ENCODE results near the gene FOXQ1. TPM values are rescaled to one million over a fixed set of nuclear protein-coding genes. Genes with fewer than 3 reads are reported as not detected.

Gene FOXQ1, protein sequence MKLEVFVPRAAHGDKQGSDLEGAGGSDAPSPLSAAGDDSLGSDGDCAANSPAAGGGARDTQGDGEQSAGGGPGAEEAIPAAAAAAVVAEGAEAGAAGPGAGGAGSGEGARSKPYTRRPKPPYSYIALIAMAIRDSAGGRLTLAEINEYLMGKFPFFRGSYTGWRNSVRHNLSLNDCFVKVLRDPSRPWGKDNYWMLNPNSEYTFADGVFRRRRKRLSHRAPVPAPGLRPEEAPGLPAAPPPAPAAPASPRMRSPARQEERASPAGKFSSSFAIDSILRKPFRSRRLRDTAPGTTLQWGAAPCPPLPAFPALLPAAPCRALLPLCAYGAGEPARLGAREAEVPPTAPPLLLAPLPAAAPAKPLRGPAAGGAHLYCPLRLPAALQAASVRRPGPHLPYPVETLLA
- 0.06 and 0.63 TPM in 2 replicates for total RNA-seq (2014; rRNA removed; shearing (Covaris generic))

DNA sequence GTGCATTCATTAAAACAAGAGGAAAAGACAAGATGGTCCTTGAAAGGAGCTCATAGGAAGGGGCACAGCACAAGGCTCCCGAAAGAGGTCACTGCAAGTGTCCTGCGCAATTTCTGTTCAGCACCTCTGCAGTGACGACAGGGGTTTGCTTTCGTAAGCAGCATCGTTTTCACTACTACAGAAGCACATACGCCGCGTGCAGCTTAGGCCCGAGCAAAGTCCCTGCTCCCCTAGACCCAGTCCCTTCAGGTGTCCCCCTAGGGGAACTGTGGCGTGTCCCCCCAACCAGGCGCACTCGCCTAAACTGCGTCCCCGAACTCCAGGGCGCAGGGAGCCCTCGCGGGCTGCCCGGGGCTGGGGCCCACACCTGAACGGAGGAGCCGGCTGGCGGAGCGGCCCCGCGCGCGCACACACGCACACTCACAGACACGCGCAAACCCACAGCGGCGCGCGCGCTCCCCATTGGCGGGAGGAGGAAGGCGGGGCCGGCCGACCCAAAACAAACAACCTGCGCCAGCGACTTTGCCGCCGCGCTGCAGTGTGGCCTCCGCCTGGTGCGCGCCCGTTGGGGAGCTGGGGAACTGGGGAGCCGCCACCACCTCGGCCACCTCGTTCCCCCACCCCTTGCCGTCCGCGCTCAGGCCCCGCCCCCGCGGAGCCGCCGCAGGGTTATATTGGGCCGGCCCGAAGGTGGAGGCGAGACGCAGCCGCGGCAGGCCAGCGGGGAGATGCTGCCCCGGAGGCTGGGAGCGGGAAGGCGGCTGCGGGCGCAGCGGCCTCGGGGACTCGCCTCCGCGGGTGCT lies at the start of gene FOXQ1:
TSS of gene FOXQ1 (plus strand) at position 699 of the 803 bp plus-strand sequence. CDS start 607 bp downstream, outside the sequence.
- DNase-seq (ENCODE audit: low read depth) = peak; percentile 74

DNA sequence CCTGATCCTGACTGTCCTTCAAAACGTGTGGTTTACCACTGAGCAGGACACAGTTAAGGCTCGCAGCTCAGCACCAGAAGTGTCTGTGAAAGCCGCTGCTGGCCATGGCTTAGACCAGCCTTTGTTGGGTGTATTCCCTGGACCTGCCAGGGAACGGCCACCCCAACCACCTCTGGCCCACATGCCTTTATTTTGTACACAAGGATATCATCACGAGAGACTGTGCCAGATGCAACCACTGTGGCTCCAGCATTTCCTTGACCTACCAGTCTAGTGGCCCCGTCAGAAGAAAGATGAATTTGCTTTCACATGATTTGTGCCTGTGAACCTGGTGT lies 49.2 kb upstream of the FOXQ1 start:
- DNase-seq (ENCODE audit: low read depth) = no peak

DNA sequence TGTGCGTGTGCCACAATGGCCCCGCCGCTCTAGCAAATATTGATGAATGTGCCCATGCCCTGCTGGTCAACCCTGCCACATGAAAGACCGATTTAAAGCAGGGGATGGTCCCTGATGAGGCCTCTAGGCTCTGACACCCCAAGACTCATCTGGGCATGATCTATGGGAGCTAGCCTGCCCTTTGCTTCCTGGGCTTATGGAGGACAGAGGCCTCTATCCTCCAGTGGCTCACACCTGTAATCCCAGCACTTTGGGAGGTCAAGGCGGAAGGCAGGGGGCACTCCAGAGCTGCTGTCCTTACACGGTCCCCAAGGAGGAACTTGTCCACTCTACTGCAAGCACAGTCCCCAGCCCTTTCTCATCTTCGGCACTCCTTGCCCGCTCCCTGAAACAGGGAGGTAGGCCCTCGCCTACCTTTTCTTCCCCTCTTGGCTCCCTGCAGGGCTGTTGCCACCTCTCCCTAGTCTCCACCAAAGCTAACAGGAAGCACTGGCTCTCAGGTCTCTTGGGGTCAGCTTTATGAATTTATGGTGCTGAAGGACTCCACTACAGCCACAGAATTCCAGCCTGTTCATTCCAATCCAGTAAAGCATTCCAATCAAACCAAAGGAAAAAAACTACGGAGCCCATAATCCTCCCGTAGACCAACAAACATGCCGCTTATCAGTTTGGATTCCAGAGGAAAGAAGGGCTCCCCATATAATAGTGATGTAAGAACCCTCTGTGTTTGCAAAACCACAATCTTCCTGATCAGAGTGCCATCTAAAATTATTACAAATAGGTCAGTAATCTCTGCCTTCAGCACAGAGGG lies 48.7 kb upstream of the FOXQ1 start:
- DNase-seq (ENCODE audit: low read depth) = no peak

DNA sequence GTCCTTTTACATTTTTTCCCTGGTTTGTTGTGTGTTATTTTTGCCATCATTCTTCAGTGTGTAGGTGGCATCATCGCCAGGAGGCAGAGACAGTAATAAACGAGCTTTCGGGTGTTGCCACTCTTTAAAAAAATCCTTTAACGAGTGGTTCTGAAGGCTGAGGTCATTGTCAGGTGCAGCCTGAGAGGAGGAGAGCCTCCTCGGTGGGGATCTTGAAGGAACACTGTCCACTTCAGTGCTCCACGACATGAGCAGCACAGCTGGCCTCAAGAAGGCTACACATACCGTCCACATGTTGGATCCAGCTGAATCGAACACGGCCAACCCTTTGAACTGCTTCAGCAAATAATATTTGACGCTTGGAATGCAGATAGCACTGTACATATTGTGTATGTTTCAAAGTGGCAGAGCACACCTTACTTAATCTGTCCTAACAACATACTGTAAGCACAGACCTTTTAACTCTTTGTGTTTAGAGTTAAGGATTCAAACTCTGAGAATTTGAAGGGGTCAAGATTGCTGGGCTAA lies 48.0 kb upstream of the FOXQ1 start:
- DNase-seq (ENCODE audit: low read depth) = no peak

DNA sequence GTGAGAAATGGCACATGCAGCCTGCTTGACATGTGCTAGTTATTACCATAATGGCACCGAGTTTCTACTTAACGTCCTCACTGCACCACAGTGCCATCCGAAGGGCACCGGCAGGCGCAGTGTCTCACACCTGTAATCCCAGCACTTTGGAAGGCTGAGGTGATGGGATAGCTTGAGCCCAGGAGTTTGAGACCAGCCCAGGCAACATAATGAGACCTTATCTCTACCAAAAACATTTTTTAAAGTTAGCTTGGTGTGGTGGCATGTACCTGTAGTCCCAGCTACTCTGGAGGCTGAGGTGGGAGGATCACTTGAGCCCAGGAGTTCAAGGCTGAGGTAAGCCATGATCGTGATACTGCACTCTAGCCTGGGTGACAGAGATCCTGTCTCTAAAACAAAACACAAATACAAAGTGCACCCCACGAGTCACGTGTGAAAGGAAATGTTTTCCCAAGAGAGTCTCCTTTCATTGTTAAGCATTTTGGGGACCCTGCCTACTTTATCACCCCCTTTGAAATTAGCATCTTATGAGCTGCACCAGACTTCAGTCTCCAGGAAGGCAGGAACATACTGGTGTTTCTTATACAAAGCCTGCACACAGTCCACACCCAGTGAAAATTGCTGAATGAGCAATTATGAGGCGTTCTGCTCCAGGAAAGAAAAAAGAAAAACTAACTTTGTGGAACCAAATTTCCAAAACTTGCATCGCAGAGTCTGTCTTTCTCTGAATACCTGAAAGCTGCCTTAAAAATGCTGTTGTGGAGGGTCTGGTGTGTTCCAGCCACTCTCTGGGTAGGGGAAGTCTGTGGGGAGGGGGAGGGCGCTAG lies 47.1 kb upstream of the FOXQ1 start:
- no peak for DNase-seq (ENCODE audit: low read depth)

DNA sequence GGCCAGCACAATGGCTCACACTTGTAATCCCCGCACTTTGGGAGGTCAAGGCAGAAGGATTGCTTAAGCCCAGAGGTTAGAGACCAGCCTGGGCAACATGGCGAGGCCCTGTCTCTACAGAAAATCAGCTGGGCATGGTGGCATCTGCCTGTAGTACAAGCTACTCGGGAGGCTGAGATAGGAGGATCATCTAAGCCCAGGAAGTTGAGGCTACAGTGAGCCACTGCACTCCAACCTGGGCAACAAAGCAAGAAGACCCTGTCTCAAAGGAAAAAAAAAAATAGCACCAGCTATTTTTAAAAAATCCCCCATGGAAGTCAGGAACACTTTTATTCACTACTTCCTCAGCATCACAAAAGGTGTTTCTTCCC lies 45.2 kb upstream of the FOXQ1 start:
- no peak for DNase-seq (ENCODE audit: low read depth)

DNA sequence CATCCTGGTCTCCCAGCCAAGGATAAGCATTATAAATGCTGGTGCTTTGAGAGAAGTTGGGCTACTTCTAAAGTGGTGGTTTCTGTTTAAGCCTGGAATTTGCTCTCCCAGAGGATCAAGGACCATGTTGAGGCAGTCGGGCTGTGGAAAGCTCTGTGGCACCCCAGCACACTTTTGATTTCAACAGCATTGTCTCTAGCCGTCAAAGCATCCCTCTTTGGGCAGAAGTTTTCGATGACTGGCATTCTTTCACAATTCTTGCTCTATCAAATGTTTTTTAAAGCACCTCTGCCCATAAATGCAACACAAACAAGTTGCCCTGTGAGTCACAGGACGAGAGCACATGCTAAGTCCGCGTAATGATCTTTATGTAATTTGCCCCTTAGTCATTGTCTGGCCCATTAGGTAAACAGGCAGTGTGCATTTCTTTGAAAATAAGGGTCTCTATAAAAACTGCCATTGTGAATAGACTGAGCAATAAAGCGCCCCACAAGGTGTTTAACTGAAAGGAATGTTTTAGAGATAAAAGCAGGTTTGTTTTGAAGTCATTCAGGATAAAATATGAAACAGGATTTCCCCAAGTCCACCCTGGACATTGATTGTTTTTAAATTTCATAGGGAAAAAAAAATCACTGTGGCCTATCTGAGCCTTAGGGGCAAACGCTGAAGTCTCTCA lies 44.7 kb upstream of the FOXQ1 start:
- DNase-seq (ENCODE audit: low read depth) = peak; percentile 79

DNA sequence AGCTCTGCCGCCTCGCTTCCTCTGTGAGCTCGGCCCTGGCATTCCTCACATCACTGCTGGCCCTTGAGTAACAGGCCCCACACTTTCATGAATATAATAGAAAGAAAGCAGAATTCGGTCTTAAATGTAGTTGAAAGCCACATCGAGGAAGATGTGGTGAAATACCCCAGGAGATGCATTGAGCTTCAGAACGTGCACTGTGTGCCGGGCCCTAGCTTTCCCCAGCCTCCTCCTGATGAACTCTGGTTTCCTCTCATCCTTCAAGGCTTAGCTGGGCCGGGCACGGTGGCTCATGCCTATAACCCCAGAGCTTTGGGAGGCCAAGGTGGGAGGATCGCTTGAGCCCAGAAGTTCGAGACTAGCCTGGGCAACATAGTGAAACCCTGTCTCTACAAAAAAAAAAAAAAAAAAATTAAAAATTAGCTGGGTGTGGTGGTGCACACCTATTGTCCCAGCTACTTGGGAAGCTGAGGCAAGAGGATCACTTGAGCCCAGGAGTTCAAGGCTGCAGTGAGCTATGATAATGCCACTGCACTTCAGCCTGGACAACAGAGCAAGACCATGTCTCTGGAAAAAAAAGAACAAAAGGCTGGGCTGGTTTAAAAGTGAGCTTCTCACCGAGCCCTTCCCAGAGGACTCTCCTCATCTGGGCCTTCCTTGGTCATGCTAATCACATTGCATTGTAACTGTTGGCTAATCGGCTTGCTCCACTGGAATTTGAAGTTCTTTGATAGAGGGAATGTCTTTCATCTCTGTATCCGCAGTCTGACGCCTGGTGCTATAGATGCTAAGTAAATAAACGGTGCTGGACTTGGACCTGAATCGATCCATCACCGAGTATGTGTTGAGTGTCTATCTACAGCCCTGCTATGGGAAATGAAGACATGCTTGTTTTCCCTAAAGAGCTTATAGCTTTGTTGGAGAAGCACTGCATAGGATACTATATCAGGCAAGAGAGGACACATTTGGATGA lies 43.8 kb upstream of the FOXQ1 start:
- DNase-seq (ENCODE audit: low read depth) = no peak

DNA sequence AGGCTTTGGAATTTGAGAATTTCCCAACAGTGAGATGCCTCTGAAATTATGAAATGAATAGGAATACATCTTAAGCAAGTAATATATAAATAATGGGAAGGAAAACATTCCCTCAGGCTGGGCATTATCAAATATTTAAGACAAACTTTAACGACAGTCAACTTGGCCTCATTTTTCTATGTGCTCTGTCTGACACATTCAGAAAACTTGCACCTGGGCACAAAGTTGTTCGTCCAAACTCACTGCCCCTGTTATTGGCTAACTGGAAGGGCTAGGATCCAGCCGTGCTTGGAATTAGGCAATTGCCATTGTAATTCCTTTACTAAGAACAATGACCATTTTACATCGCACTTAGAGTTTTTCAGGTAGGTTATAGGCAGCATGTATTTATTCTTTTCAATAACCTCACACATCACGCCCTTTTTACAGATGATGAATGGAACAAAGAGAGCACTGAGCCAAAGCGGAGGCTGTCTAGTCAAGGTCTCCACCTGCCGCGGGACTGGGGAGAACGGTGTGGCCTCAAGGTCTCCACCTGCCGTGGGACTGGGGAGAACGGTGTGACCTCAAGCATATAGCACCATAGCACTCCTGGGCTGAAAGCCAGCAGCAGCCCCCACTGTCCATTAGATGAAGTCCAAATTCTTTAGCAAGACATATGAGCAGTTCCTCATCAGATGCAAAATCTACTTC lies 40.7 kb upstream of the FOXQ1 start:
- no peak for DNase-seq (ENCODE audit: low read depth)

DNA sequence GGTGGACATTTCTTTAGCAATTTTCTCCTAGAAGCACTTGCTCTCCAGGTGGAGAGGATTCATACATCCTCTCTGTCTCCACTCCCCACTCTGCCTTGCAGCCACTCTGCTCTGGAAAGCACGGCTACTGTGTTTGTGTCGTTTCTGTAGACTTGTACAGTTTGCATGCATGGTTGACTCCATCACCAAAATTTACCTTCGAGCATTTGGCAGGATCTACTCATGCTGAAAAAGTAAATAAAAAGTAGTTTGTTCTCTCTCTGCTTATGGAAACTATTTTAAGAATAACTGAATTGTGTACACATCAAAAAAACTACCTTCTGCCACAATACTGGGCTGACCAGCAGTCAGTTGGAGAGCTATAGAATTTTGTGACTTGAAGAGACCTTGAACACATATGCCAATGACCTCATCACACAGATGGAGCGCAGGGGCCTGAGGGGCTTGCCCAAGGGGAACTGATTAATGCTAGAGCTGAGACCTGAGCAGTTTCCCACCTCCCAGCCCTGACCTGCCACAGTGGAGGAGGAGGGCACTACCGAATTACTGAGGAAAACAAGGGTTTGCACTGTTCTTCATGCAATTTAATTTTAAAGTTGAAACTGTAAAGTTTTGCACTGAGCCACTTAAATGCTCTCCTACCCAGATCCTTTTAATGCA lies 33.7 kb upstream of the FOXQ1 start:
- no peak for DNase-seq (ENCODE audit: low read depth)

DNA sequence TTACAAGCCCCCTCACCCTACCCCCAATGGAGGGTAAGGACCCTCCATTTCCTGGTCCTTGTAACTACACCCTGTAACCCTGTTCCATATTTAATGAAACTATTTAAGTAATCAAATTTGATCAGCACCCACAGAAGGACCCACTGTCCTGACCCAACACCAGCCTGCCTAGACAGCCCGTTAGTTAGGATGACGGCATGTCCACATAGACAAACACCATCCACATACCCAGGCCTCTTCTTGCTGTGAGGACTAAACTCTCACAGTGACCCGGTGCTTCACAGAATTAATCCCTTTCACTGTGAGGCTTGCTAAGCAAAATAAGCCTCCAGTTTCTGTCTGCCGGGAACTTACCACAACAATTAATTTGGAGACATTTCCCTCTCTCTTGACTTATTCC lies 32.8 kb upstream of the FOXQ1 start:
- no peak for DNase-seq (ENCODE audit: low read depth)

DNA sequence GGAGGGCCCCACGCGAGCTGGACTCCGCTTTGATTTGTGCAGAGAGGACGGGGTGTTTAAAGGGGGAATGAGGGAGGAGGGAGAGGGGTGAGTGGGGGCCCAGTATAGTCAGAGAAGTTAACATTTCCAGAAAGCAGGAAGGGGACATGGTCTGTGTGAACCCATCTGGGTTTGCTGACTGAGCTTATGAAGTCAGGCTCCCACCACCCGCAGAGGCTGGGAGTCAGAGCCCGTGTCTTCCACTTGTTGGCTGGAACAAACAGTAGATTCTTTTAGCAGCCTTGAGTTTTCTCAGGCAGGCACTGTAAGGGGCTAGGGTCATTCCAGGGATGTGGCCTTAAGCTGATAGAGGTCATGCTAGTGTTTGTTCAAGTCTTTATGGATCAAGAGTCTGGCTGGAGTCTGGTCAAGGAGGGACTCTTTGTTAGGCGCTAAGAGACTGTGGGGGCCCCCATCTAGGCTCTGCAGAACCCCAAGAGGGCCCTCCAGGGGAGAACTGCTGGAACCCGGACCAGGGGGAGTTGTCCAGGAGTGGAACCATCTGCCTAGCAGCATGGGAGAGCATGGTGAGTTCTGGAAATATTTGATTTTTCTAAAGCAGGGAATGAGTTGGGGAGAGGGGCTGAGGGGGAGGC lies 31.1 kb upstream of the FOXQ1 start:
- DNase-seq (ENCODE audit: low read depth) = no peak

DNA sequence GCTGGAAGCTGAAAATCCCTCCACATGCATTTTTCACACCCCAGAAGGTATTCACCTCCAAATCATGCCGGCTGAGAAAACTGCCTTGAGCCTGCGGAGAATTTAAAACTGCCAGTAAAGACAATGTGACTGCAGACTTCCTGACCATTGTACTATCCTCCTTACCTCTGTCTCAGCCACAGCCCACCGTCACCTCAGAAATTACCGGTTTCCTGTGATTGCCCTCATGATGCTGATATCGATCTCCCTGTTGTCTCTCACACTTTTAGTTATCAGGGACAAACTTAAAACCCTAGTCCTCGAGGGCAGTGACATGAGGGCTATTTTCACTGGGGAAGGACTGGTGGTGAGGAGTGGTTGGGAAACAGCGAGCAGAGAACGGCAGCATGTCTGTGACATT lies 30.2 kb upstream of the FOXQ1 start:
- no peak for DNase-seq (ENCODE audit: low read depth)

DNA sequence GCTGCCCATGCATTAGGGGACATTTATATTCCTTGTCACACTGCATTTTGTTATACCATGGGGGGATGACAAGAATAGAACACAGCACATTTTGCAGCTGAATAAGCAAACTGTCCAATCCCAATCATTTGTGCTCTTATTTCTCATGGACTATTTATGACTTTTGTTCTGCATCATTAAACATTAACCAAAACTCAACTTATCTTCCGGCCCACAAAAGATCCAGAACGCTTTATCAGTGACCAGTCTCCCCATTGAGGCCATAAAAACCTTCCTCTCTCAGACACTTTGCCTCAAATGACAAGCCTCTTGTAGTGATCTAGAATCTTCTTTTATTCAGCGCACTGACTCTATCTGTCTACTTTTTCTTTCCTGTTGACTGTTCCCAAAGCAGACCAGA lies 28.4 kb upstream of the FOXQ1 start:
- no peak for DNase-seq (ENCODE audit: low read depth)

DNA sequence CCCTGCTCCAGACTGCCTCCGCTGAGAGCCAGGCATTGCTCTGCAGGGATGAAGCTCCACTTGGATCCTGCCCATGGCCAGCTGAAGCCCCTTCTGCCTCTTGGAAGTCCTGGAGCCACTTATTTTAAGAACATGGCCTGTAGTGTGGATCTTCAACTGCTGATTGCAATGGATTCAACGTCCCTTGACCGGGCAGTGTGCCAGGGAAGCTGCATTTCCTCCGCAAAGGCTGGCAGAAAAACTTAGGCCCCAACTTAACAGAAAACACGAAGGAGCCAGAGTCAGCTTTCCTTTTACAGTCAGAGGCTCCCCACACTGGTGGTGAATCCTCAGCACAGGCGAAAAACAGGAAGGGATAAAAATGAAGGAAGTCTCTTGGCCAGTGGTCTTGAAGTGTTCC lies 26.3 kb upstream of the FOXQ1 start:
- DNase-seq (ENCODE audit: low read depth) = no peak

DNA sequence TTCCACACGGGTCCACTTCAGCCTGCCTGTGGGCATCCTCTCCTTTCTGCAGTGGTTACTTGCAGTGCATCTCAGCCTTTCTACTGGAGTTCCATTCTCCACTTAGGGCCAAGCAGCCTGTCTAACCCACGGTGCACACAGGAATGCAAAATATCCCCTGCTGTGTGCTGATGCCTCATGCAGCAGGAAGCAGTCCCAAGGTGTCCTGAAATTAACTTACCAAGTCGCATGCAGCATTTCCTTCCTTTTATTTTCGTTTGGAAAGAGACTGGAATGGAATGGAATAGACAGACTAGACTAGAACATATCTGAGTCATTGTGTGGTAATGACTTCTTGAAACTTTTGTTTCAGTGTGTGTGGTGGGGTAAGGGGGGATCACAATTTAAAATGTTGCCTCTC lies 25.9 kb upstream of the FOXQ1 start:
- peak; percentile 91 for DNase-seq (ENCODE audit: low read depth)

DNA sequence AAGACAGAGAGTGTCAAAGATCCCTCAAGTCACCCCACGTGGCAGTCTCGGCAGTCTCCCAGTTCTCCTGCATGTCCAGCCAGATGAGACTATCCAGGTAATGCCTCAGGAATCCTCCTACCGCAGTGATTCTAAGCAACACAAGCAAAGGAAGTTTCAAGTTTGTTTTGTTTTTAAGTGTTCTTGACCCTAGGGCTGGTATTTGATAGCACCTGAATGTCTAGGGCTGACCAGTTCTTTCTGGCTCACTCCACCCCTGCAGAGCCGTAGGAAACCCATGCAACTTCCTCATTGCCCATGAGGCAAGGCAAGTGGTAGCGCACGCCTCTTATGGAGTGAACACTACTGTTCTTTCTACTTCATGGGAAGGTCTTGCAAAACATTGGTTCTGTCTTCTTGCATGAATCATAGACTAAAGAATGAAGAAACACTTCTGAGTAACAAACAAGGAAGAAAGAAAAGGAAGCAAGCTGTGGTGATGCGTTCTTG lies 24.8 kb upstream of the FOXQ1 start:
- DNase-seq (ENCODE audit: low read depth) = peak; percentile 67

DNA sequence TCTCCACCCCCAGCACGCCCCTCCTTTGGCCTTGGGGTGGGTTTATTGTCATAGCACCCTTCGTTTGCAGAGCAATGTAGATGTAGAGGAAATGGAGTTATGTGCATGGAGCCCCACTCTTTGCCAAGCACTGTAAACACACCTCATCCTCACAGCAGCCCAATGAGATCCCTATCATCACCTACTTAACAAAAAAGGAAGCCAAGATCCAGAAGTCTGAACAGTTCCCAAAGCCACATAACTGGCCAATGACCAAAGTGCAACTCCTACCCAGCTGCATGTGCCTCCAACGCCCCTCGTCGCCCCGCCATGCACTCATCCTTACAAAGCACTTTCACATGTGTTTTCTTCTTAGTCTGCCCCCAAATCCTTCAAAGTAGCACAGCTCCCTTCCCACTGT lies 21.8 kb upstream of the FOXQ1 start:
- DNase-seq (ENCODE audit: low read depth) = no peak
